ENCODE measurements around the gene DNAJB2. TPM values are rescaled to one million over a fixed set of nuclear protein-coding genes. Genes with fewer than 3 reads are reported as not detected.

DNAJB2 gene
- total and polyA plus RNA-seq, 2 donors (not counting 3 experiments of a cell fraction or from before 2014, with no cell fraction given), result 30.4 to 35.0 TPM

DNA sequence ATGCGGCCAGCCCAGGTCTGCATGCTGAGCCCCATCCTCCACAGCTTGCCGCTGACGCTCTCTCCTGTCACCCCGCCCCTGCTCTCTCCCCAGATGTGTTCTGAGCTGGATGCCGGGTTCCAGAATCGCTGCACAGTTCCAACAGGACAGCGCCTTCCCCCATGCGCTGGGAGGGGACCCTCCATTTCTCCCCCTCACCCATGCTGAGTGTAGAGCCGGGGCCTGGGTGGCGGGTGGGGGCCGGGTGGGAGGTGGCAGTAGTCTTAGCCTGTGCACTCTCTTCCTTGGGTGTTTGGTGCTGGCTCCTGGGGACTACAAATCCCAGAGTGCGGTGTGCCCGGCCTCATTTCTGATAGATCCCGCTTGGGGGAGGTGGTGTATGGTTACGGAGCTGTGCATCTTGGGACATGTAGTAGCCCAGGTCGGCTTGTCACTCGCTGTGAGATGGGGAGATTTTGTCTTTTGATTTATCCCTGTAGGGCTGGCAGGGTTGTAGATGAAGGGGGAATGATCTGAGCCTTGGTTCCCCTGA, 6.8 kb downstream of the DNAJB2 start:
- intact Hi-C loops (cut with micrococcal nuclease), result no loop called here
- no peaks in the 10 kb centered on the region for H3K4me1 ChIP-seq (ENCODE audit: control insufficient read depth, extremely low read depth, insufficient read depth, low read length)
- no peak overlapping the region for H3K27ac ChIP-seq (ENCODE audit: insufficient read depth, low read depth, low read length)
- H3K36me3 ChIP-seq (ENCODE audit: control insufficient read depth in 2 of 2, extremely low read depth in 1 of 2, insufficient read depth in 2 of 2, low read length in 2 of 2), result peaks cover 0 to 21% of the 10 kb centered on the region in 2 experiments
- H3K9me1 ChIP-seq (replicated peaks; ENCODE audit: control insufficient read depth, extremely low read depth, insufficient read depth, low read length), result no peaks in the 10 kb centered on the region
- H4K20me1 ChIP-seq (replicated peaks; ENCODE audit: control insufficient read depth, extremely low read depth, insufficient read depth, low read length), result no peaks in the 10 kb centered on the region
- no peaks in the 10 kb centered on the region for H3K9me3 ChIP-seq (replicated peaks; ENCODE audit: control insufficient read depth, insufficient read depth, low read length)
- ChIA-PET CTCF (interaction anchor here (12.6 kb wide), 1 partner anchor 9 kb away, joined by 253 read pairs; no protein-coding TSS in a partner anchor), POLR2A (no interaction called here)
- no peak overlapping the region for H2AFZ ChIP-seq (ENCODE audit: low read depth, low read length)
- H3K4me2 ChIP-seq (ENCODE audit: insufficient read depth, low read length), result no peak overlapping the region
- dilution Hi-C loops (cut with MboI; ENCODE audit: extremely low pct_ligation_motif_present, low sequenced_read_pairs), result no loop called here
- DNase-seq (ENCODE audit: low read depth, low spot score) (no peak), FAIRE-seq (no peak)
- no peak overlapping the region for H3K9ac ChIP-seq (replicated peaks; ENCODE audit: extremely low read depth, insufficient read depth, low read length)
- no TSS peak for BruUV-seq (replicated peaks)
- H3K4me3 ChIP-seq (replicated peaks in 1 of 3; ENCODE audit: insufficient read depth in 1 of 3, low read depth in 1 of 3, low read length in 3 of 3), result no peak overlapping the region
- no peaks in the 10 kb centered on the region for H3K79me2 ChIP-seq (ENCODE audit: control insufficient read depth, insufficient read depth, low read length)
- H3K27me3 ChIP-seq (ENCODE audit: control insufficient read depth in 2 of 2, insufficient read depth in 2 of 2, low read length in 2 of 2), result peaks cover 0 to 1% of the 10 kb centered on the region in 2 experiments
- TF ChIP-seq MYC (IDR thresholded peaks at IDR 0.05; ENCODE audit: low read depth, low read length) (no peak), MAX (IDR thresholded peaks at IDR 0.05; ENCODE audit: insufficient read depth, insufficient read length) (no peak), POLR2A (IDR thresholded peaks at IDR 0.05; ENCODE audit: low read depth, low read length) (no peak), JUN (IDR thresholded peaks at IDR 0.05; ENCODE audit: borderline replicate concordance, insufficient read depth, insufficient read length, low read depth) (no peak), CTCF (IDR thresholded peaks at IDR 0.05; ENCODE audit: extremely low read depth in 1 of 2, insufficient read depth in 1 of 2, low read depth in 1 of 2, low read length in 2 of 2) (no peak), GATA2 (IDR thresholded peaks at IDR 0.05; ENCODE audit: insufficient read depth, insufficient read length, low read depth, low read length) (no peak), POLR2AphosphoS5 (IDR thresholded peaks at IDR 0.05; ENCODE audit: insufficient read depth, low read depth, low read length) (no peak), EZH2 (IDR thresholded peaks at IDR 0.05; ENCODE audit: borderline replicate concordance, low read depth, low read length, severe bottlenecking) (no peak), FOS (IDR thresholded peaks at IDR 0.05; ENCODE audit: borderline replicate concordance, insufficient read depth, low read length) (no peak)

All from endothelial cell of umbilical vein (primary cell).